Stimulated activated CD4-positive, alpha-beta T cell treated with anti-CD3 and anti-CD28 coated beads, Interleukin-15, amount 100 ng/mL, for 48 hours (primary cell): ENCODE results near the gene SDK1.
A peak's percentile ranks its signal among the peaks of the same experiment; 100 is the strongest.

Source experiments
- DNase-seq, 2 donors: peaks; one replicate each; pipeline ENCODE4 v3.0.0-alpha.2; 2020; ENCODE audit warnings: low read depth in 2 of 2

SDK1 gene

GRCh38 chr7:3980300-3980643 lies 679.2 kb downstream of the SDK1 start:
- no peak for DNase-seq

- no peak for DNase-seq
These were observed 680.2 kb downstream of the SDK1 start for GRCh38 chr7:3981281-3981680.

GRCh38 chr7:3984456-3984855 lies 683.4 kb downstream of the SDK1 start:
- DNase-seq, result no peak

GRCh38 chr7:3986927-3987326 lies 685.9 kb downstream of the SDK1 start:
- DNase-seq, result no peak

- no peak for DNase-seq
These were observed 686.4 kb downstream of the SDK1 start for GRCh38 chr7:3987426-3987927.

DNA sequence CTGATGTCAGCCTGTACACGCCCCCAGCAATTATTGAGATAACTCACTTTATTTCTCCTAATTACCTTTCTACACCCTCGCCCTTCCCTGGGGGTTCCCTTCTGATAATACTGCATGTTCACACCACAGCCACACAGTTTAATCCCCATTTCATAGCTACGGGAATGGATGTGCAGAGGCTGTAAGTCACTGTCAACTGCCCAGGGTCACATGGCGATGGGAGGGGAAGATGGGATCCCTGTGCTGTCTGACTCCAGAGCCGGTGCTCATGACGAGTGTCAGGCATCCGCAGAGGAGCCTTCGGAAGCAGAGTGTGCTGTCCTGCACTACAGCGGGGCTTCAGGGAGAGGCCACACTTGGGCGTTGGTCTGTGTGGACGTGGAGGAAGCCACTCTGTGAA lies 688.7 kb downstream of the SDK1 start:
- DNase-seq, result no peak

GRCh38 chr7:3991731-3992231 lies 690.7 kb downstream of the SDK1 start:
- no peak for DNase-seq

DNA sequence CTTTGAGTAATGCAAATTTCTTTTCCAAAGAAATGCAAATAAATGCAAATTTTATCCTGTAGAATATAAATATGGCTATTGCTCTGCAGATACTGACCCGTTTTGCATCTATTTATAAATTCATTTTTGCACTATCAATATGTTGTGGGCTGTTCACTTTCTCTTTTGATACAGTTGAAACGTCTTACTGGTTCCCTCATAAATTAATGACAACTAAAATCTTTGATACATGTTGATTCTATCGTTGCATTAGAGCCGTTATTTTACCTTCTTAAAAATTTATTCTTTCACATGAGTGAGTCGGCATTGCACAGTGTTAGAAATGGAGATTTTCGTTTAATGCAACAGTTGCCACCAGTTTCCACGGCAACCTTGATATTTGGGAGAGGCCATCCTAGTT lies 691.8 kb downstream of the SDK1 start:
- DNase-seq, result no peak

GRCh38 chr7:3994764-3995163 lies 693.7 kb downstream of the SDK1 start:
- DNase-seq, result no peak

GRCh38 chr7:3995187-3995586 lies 694.1 kb downstream of the SDK1 start:
- peak in 1 of 2 donors; percentile 1 for DNase-seq

DNA sequence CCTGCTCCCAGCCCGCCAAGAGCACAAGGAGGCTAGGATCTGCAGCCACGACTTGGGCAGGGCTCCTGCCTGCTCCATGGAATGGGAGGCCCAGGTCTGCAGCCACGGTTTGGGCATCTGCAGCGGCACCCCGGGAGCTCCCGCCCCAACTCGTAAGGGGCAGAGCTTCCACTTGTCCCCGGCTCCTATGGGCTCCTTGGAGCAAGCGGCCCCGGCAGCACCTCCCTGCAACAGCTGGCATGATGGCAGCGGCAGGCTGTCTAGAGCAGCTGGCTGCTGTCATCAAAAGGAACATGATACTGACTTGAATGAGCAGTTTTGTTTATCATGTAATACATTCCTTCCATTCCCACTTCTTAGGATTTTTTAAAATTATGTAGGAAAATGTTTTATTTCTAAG lies 697.0 kb downstream of the SDK1 start:
- no peak for DNase-seq

- no peak for DNase-seq
These were observed 699.1 kb downstream of the SDK1 start for GRCh38 chr7:4000139-4000538.

DNA sequence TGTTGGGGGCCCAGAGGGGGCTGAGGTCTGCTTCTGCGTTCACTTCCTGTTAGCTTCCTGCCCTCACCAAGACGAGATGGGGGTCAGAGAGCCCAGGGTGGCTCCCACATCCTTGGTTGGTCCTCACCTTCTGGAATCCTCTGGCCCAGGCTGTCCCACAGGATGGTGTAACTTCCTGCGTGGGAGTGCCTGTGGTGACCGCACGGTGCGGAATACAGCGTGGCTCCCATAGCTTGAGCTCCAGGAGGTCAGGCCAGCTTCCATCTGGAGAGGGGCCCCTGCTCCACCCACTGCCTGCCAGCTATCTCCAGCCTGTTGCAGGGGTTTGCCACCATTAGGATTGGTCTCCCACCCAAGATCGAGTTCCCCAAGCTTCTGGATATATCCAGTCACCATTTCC lies 699.9 kb downstream of the SDK1 start:
- no peak for DNase-seq

- no peak for DNase-seq
These were observed 700.7 kb downstream of the SDK1 start for GRCh38 chr7:4001742-4002141.

- DNase-seq, result no peak
These were observed 702.5 kb downstream of the SDK1 start for GRCh38 chr7:4003503-4003902.

GRCh38 chr7:4006687-4007086 lies 705.6 kb downstream of the SDK1 start:
- no peak for DNase-seq

- DNase-seq, result no peak
These were observed 708.4 kb downstream of the SDK1 start for GRCh38 chr7:4009211-4010060.

DNA sequence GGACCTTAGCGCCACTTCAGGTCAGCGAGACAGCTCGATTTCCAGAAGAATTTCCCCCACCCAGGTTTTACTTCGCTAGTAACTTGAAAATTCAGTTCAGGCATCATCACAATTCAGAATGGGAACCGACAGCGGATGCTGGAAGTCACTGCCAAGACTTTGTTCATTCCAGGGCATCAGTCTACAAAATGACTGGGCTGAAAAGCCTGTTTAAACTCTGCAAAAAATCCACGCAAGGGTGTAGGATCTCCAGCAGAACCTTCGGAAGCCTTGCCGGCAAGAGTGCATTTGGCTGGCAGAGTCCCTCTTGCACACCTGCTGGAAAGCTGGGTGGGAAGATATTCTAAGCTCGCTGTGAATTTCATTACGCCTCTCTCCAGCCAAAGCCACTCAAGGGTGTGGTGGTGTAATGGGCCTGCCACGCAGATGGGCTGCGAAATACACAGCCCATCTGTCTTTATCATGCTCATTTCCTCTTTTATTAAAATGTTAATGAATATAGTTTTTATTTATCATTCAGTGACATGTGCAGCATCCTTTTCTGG lies 709.1 kb downstream of the SDK1 start:
- no peak for DNase-seq

GRCh38 chr7:4010923-4011656 lies 710.0 kb downstream of the SDK1 start:
- DNase-seq, result no peak

- no peak for DNase-seq
These were observed 712.7 kb downstream of the SDK1 start for GRCh38 chr7:4013793-4014192.

DNA sequence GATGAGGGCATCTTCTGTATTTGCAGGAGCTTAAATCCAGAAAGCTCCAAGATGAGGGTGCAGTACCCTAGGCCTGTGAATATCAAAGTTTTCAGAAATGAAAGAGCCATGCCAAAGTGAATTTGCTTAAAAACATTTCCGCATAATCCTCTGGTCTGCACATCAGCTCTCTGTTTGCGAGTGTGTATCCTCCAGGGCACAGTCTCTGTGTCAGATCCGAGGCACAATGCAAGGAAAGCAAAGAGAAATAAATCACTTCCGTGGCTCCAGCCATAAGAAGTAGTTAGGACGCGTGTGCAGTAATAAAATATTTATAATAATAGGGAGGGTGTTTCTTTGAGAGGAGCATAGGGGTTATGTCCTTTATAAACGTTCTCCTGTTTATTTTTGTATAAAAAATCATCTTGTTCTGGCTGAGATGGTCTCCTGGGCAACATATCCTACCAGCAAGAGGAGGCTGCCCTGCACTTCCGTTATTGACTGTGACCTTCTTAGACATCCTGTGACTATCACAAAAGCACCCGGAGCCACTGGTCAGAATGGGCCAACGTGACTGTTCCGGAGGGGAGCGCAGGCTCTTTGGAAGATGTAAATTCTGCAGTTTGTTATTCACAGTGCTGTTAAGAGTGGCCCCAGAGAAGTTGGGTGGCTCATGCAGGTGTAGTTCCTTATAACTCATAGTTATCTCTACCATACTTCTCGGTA lies 713.4 kb downstream of the SDK1 start:
- no peak for DNase-seq

DNA sequence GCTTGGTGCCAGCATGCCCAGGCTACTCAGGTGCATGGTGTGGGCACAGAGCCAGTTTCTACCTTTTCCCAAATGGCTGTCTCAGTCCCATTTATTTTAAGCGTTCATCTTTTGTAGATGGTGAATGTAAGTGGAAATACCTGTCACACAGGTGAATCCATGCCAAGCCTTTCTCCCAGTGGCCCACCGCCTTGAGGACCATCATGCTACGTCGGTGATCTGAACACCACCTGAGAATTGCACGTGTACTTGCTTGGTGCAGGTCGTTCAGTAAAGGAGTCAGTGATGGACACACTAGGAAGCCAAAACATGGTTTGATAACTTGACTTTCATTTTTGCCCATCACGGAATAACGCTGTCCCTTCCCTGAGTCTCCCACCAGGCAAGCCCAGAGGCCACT lies 714.3 kb downstream of the SDK1 start:
- DNase-seq, result no peak
